ENCODE data around the gene HEMK1. TPM values are rescaled to one million over a fixed set of nuclear protein-coding genes. Genes with fewer than 3 reads are reported as not detected.

HEMK1 gene
- total and polyA plus RNA-seq, 2 donors (not counting 1 experiment from before 2014, with no cell fraction given), result 34.2 to 43.0 TPM

DNA sequence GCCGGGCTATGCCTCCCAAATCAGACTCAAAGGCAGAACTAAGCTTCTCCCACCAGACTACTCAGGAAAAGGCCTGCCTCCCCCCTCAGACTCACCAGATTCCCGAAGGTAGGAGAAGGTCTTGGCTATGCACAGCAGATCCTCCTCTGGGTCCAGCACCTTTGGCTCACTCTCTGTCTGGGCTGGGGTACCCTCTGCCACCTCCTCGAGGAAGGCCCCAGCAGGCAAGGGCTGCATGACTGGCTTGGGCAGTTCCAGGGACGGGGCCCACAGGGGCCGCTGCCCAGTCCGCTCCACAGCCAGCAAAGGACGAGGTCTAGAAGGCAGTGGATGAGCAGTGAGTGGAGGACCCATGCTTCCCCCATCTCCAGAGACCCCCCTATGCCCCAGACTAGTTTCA, 39.0 kb downstream of the HEMK1 start:
- CTCF ChIA-PET, result interaction anchor here (9.8 to 17.6 kb wide), 2 partner anchors 18 to 34 kb away, joined by 204 to 541 read pairs; partner anchors contain the start of genes C3orf18 and HEMK1
- Histone ChIP-seq H3K36me3 (replicated peaks in 1 of 2; ENCODE audit: control extremely low read depth in 1 of 2, control insufficient read depth in 1 of 2, extremely low read depth in 1 of 2, insufficient read depth in 2 of 2, low read length in 1 of 2) (peaks cover 0 to 4% of the 10 kb centered on the region in 2 experiments), H3K4me1 (ENCODE audit: control insufficient read depth in 2 of 2, insufficient read depth in 2 of 2, low read length in 2 of 2) (peaks cover 34 to 48% of the 10 kb centered on the region in 2 donors), H3K4me2 (replicated peaks; ENCODE audit: low read depth, low read length, poor library complexity, severe bottlenecking) (no peak overlapping the region), H3K27ac (ENCODE audit: low read length in 2 of 2) (no peak overlapping the region), H3K4me3 (ENCODE audit: control extremely low read depth in 1 of 5, extremely low read depth in 1 of 5, insufficient read depth in 1 of 5, low read depth in 2 of 5, low read length in 4 of 5) (no peak overlapping the region), H3K79me2 (ENCODE audit: control insufficient read depth, insufficient read depth, low read length) (peaks cover 26% of the 10 kb centered on the region), H3K27me3 (replicated peaks in 1 of 4; ENCODE audit: control extremely low read depth in 1 of 4, control insufficient read depth in 3 of 4, insufficient read depth in 4 of 4, low read length in 3 of 4) (no peaks in the 10 kb centered on the region), H3K9ac (ENCODE audit: low read length) (no peak overlapping the region), H3K9me3 (ENCODE audit: control extremely low read depth in 1 of 3, control insufficient read depth in 2 of 3, insufficient read depth in 1 of 3, low read length in 2 of 3) (no peaks in the 10 kb centered on the region), H4K20me1 (ENCODE audit: control insufficient read depth, insufficient read depth, low read length, poor library complexity, severe bottlenecking) (no peaks in the 10 kb centered on the region), H2AFZ (ENCODE audit: insufficient read depth, low read depth, low read length, poor library complexity, severe bottlenecking) (no peak overlapping the region)
- no peaks in the 10 kb centered on the region for H3K27me3 Mint-ChIP-seq
- DNase-seq (no peak), ATAC-seq (ENCODE audit: low read depth) (no peak)
- POLR2A ChIA-PET, result no interaction called here
- H3K4me1 Mint-ChIP-seq, result peaks cover 46% of the 10 kb centered on the region
- 79% methylated on average over 5 of the region's 7 CpGs for WGBS (ENCODE audit: insufficient coverage)
- H3K27ac Mint-ChIP-seq, result no peak overlapping the region
- TF ChIP-seq EZH2 (IDR thresholded peaks at IDR 0.05; ENCODE audit: borderline replicate concordance, insufficient read depth, low read depth, low read length, poor library complexity, severe bottlenecking), result no peak
- TF ChIP-seq, protein P1, sequence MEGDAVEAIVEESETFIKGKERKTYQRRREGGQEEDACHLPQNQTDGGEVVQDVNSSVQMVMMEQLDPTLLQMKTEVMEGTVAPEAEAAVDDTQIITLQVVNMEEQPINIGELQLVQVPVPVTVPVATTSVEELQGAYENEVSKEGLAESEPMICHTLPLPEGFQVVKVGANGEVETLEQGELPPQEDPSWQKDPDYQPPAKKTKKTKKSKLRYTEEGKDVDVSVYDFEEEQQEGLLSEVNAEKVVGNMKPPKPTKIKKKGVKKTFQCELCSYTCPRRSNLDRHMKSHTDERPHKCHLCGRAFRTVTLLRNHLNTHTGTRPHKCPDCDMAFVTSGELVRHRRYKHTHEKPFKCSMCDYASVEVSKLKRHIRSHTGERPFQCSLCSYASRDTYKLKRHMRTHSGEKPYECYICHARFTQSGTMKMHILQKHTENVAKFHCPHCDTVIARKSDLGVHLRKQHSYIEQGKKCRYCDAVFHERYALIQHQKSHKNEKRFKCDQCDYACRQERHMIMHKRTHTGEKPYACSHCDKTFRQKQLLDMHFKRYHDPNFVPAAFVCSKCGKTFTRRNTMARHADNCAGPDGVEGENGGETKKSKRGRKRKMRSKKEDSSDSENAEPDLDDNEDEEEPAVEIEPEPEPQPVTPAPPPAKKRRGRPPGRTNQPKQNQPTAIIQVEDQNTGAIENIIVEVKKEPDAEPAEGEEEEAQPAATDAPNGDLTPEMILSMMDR (IDR thresholded peaks at IDR 0.05), result no peak
- intact Hi-C loops (cut with micrococcal nuclease), result no loop called here
- no peak overlapping the region for H3K4me3 Mint-ChIP-seq
- no peaks in the 10 kb centered on the region for H3K9me3 Mint-ChIP-seq (ENCODE audit: insufficient read depth)

DNA sequence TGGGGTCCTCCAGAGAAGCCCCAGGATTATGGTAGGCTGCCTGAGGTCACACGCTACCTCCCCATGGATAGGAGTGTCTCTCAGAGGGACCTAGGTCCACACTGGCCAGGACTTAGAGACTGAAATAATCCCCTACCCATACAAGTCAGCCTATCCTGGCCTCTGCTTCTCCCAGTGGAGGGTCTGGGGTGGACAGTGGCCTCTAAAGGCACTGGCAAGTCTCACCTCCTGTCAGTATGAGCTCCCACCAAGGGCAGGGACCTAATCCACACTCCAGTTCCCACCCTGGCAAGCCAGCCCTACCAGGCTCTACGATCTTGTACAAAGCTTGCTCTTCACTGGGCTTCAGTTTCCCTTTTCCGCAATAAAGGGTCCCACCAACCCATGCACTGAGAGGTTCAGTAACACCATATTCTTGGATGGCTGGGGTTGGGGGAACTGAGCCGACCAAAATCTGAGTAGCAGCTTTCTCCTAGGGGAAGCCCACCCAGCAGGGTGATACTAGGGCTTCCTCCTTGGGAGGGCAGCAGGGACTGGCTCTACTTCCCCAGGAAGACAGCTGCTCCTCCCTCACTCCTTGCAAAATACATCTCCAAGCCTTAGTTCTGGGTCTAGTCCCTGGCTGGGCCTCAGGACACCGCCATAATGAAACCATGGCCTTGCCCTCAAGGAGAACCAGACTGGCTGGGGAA, 39.9 kb downstream of the HEMK1 start:
- ChIA-PET CTCF (interaction anchor here (0.8 to 17.6 kb wide), 5 partner anchors 19 to 1063 kb away, joined by 3 to 541 read pairs (median 5); partner anchors contain the start of genes C3orf18 and HEMK1), POLR2A (interaction anchor here (2.1 kb wide), 1 partner anchor 18 kb away, joined by 7 read pairs; no protein-coding TSS in a partner anchor)
- TF ChIP-seq, protein P1 (IDR thresholded peaks at IDR 0.05), result no peak
- TF ChIP-seq EZH2 (IDR thresholded peaks at IDR 0.05; ENCODE audit: borderline replicate concordance, insufficient read depth, low read depth, low read length, poor library complexity, severe bottlenecking), result no peak
- intact Hi-C loops (cut with micrococcal nuclease), result no loop called here
- Histone ChIP-seq H2AFZ (ENCODE audit: insufficient read depth, low read depth, low read length, poor library complexity, severe bottlenecking) (no peak overlapping the region), H3K4me3 (ENCODE audit: control extremely low read depth in 1 of 5, extremely low read depth in 1 of 5, insufficient read depth in 1 of 5, low read depth in 2 of 5, low read length in 4 of 5) (no peak overlapping the region), H3K9me3 (ENCODE audit: control extremely low read depth in 1 of 3, control insufficient read depth in 2 of 3, insufficient read depth in 1 of 3, low read length in 2 of 3) (no peaks in the 10 kb centered on the region), H3K79me2 (ENCODE audit: control insufficient read depth, insufficient read depth, low read length) (peaks cover 26% of the 10 kb centered on the region), H3K4me2 (replicated peaks; ENCODE audit: low read depth, low read length, poor library complexity, severe bottlenecking) (no peak overlapping the region), H3K27me3 (replicated peaks in 1 of 4; ENCODE audit: control extremely low read depth in 1 of 4, control insufficient read depth in 3 of 4, insufficient read depth in 4 of 4, low read length in 3 of 4) (no peaks in the 10 kb centered on the region), H3K27ac (ENCODE audit: low read length in 2 of 2) (no peak overlapping the region), H3K36me3 (replicated peaks in 1 of 2; ENCODE audit: control extremely low read depth in 1 of 2, control insufficient read depth in 1 of 2, extremely low read depth in 1 of 2, insufficient read depth in 2 of 2, low read length in 1 of 2) (peaks cover 0 to 4% of the 10 kb centered on the region in 2 experiments), H3K9ac (ENCODE audit: low read length) (no peak overlapping the region), H3K4me1 (ENCODE audit: control insufficient read depth in 2 of 2, insufficient read depth in 2 of 2, low read length in 2 of 2) (peaks cover 34 to 48% of the 10 kb centered on the region in 2 donors), H4K20me1 (ENCODE audit: control insufficient read depth, insufficient read depth, low read length, poor library complexity, severe bottlenecking) (no peaks in the 10 kb centered on the region)
- H3K4me1 Mint-ChIP-seq, result peaks cover 49% of the 10 kb centered on the region
- ATAC-seq (ENCODE audit: low read depth), result no peak
- 52% methylated on average over 3 of the region's 5 CpGs for WGBS (ENCODE audit: insufficient coverage)
- no peak for DNase-seq
- no peaks in the 10 kb centered on the region for H3K9me3 Mint-ChIP-seq (ENCODE audit: insufficient read depth)
- no peaks in the 10 kb centered on the region for H3K27me3 Mint-ChIP-seq
- no peak overlapping the region for H3K4me3 Mint-ChIP-seq
- no peak overlapping the region for H3K27ac Mint-ChIP-seq

Measured in B cell (primary cell).